HEK293 (cell line): ENCODE results near the gene NEFH.
"Not testable (repeated sequence)": the region's sequence is repeated elsewhere in the genome, so short reads cannot be mapped to it uniquely, and the experiment has no call there.

Experiments
- CTCF ChIA-PET: fragments of 350-600 bp; formaldehyde crosslinking; extraction: SDS; loops from one replicate; lab custom pipeline; 2021; ENCODE audit warnings: antibody characterized with exemption; lab: Yijun Ruan, JAX
- POLR2A ChIA-PET: fragments of 300-600 bp; formaldehyde crosslinking; extraction: SDS; loops from one replicate; lab custom pipeline; 2020; ENCODE audit warnings: antibody characterized with exemption, inconsistent platforms; lab: Yijun Ruan, JAX
- H3K27ac ChIP-seq: fragments of 200-500 bp; sonication (Bioruptor generic); 2 replicates; pipeline ENCODE4 v1.5.1; 2014; ENCODE audit warnings: low read depth, low read length, control low read depth, inconsistent platforms; ENCODE audit errors: extremely low read depth
- H3K36me3 ChIP-seq, 2 experiments: fragments of 200-500 bp in 1 of 2; sonication (Bioruptor generic) in 1 of 2; 1 replicate in 1 of 2; 2 replicates in 1 of 2; pipeline ENCODE4 v1.5.1; 2014 to 2017; ENCODE audit warnings: inconsistent platforms in 2 of 2, low read length in 2 of 2; ENCODE audit not compliant: control insufficient read depth in 2 of 2, insufficient read depth in 1 of 2
- H3K4me1 ChIP-seq: fragments of 200-500 bp; sonication (Bioruptor generic); 2 replicates; pipeline ENCODE4 v1.5.1; 2014; ENCODE audit warnings: mild to moderate bottlenecking, low read length, inconsistent platforms; ENCODE audit not compliant: control insufficient read depth, insufficient read depth
- H3K4me3 ChIP-seq: 2 replicates; pipeline ENCODE4 v1.5.1; 2011; ENCODE audit warnings: low read depth, mild to moderate bottlenecking, control low read depth, low read length, moderate library complexity
- H3K9me3 ChIP-seq: fragments of 200-500 bp; sonication (Bioruptor generic); 2 replicates; pipeline ENCODE4 v1.5.1; 2014; ENCODE audit warnings: low read depth, low read length, inconsistent platforms; ENCODE audit not compliant: control insufficient read depth, insufficient read depth
- EGR2 ChIP-seq: fragments of 450-650 bp; formaldehyde crosslinking; IDR thresholded peaks from 2 replicates; pipeline ENCODE4 v1.5.1; 2016; ENCODE audit warnings: low read depth, missing biosample characterization, missing genetic modification characterization
- HOXD13 ChIP-seq: sonication (generic); formaldehyde crosslinking; IDR thresholded peaks from 2 replicates; pipeline ENCODE4 v1.8.0; 2022; ENCODE audit warnings: missing genetic modification reagents, borderline replicate concordance
- KLF9 ChIP-seq: fragments of 450-650 bp; formaldehyde crosslinking; IDR thresholded peaks from 2 replicates; pipeline ENCODE4 v1.5.1; 2016; ENCODE audit warnings: missing biosample characterization, missing genetic modification characterization, low read depth
- MYNN ChIP-seq: fragments of 450-650 bp; formaldehyde crosslinking; IDR thresholded peaks from 2 replicates; pipeline ENCODE4 v1.5.1; 2016; ENCODE audit warnings: missing biosample characterization, missing genetic modification characterization, borderline replicate concordance
- SCRT2 ChIP-seq: fragments of 450-650 bp; formaldehyde crosslinking; IDR thresholded peaks from 2 replicates; pipeline ENCODE4 v1.5.1; 2016; ENCODE audit warnings: missing biosample characterization, missing genetic modification characterization
- SP3 ChIP-seq: fragments of 450-650 bp; formaldehyde crosslinking; IDR thresholded peaks from 2 replicates; pipeline ENCODE4 v1.5.1; 2016; ENCODE audit warnings: missing biosample characterization, missing genetic modification characterization
- WT1 ChIP-seq: fragments of 450-650 bp; formaldehyde crosslinking; IDR thresholded peaks from 2 replicates; pipeline ENCODE4 v1.5.1; 2016; ENCODE audit warnings: missing biosample characterization, missing genetic modification characterization
- ZBTB21 ChIP-seq: fragments of 450-650 bp; formaldehyde crosslinking; IDR thresholded peaks from 2 replicates; pipeline ENCODE4 v1.5.1; 2017; ENCODE audit warnings: missing biosample characterization, missing genetic modification characterization
- ZNF174 ChIP-seq: fragments of 450-650 bp; formaldehyde crosslinking; IDR thresholded peaks from 2 replicates; pipeline ENCODE4 v1.5.0; 2017; ENCODE audit warnings: missing biosample characterization, mild to moderate bottlenecking, missing genetic modification characterization
- ZNF19 ChIP-seq: fragments of 450-650 bp; formaldehyde crosslinking; IDR thresholded peaks from 2 replicates; pipeline ENCODE4; 2016; ENCODE audit warnings: missing biosample characterization, missing genetic modification characterization, low read depth
- ZNF423 ChIP-seq: fragments of 450-650 bp; formaldehyde crosslinking; IDR thresholded peaks from 2 replicates; pipeline ENCODE4 v1.5.1; 2016; ENCODE audit warnings: missing biosample characterization, missing genetic modification characterization
- ZNF530 ChIP-seq: fragments of 450-650 bp; formaldehyde crosslinking; IDR thresholded peaks from 2 replicates; pipeline ENCODE4 v1.5.1; 2016; ENCODE audit warnings: low read depth, missing biosample characterization, missing genetic modification characterization
- ZNF623 ChIP-seq: fragments of 450-650 bp; formaldehyde crosslinking; IDR thresholded peaks from 2 replicates; pipeline ENCODE4 v1.5.1; 2016; ENCODE audit warnings: missing biosample characterization, missing genetic modification characterization
- ZNF626 ChIP-seq: fragments of 450-650 bp; sonication (Bioruptor Pico); formaldehyde crosslinking; IDR thresholded peaks from 2 replicates; pipeline ENCODE4 v1.5.1; 2018; ENCODE audit warnings: missing biosample characterization, missing genetic modification characterization, inconsistent platforms
- ZNF843 ChIP-seq: fragments of 450-650 bp; formaldehyde crosslinking; IDR thresholded peaks from 2 replicates; pipeline ENCODE4 v1.5.1; 2016; ENCODE audit warnings: missing biosample characterization, missing genetic modification characterization
- ZSCAN16 ChIP-seq: fragments of 450-650 bp; formaldehyde crosslinking; IDR thresholded peaks from 2 replicates; pipeline ENCODE4 v1.5.1; 2016; ENCODE audit warnings: missing biosample characterization, missing genetic modification characterization
- ZSCAN23 ChIP-seq: fragments of 450-650 bp; formaldehyde crosslinking; IDR thresholded peaks from 2 replicates; pipeline ENCODE4 v1.5.1; 2016; ENCODE audit warnings: missing biosample characterization, missing genetic modification characterization
- TF ChIP-seq, protein P1 (sequence below): fragments of 450-650 bp; formaldehyde crosslinking; optimal IDR thresholded peaks from 2 replicates; pipeline ENCODE3; 2016; ENCODE audit warnings: missing biosample characterization, mild to moderate bottlenecking, missing genetic modification characterization
- TF ChIP-seq, protein P2 (sequence below): fragments of 450-650 bp; formaldehyde crosslinking; IDR thresholded peaks from 2 replicates; pipeline ENCODE4 v1.5.1; 2016; ENCODE audit warnings: missing biosample characterization, missing genetic modification characterization
- TF ChIP-seq, protein P3 (sequence below): fragments of 450-650 bp; formaldehyde crosslinking; IDR thresholded peaks from 2 replicates; pipeline ENCODE4 v1.5.1; 2016; ENCODE audit warnings: missing biosample characterization, missing genetic modification characterization

The NEFH gene

DNA sequence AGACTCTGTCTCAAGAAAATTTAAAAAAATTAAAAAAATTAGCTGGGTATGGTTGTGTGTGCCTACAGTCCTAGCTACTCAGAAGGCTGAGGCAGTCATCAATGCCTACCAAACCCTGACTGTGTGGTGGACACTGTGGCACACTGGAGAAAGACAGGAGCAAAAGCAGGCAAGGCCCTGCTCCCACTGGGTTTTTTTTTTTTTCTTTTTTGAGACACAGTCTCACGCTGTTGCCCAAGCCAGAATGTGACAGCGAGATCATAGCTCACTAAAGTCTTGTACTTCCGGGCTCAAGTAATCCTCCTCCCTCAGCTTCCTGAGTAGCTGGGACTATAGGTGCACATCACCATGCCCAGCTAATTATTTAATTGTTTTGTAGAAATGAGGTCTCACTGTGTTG is 4.6 kb downstream of the NEFH start (continued):
- TF ChIP-seq ZNF423 (no peak), ZBTB21 (tag by site-specific recombination) (no peak), SP3 (no peak), ZNF623 (tag by site-specific recombination) (no peak)
- TF ChIP-seq, all 188 proteins: peak for 0

DNA sequence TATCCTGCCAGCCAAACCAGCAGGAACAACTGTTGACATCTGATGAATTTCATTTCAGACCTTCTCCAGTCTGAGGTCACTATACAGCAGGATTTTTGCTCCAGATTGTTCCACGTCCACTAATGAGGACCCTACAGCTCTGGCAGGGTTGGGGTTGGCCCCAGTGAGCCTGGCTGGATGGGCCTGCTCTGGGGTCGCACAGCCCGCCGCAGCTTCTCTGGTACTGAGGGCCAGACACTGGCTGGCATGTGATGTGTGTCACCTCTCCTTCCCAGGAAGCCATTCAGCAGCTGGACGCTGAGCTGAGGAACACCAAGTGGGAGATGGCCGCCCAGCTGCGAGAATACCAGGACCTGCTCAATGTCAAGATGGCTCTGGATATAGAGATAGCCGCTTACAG is 5.4 kb downstream of the NEFH start:
- ChIA-PET POLR2A (no interaction called here), CTCF (interaction anchor here (2.4 kb wide), 1 partner anchor 15 kb away, joined by 10 read pairs; no protein-coding TSS in a partner anchor)
- no peak overlapping the region for H3K4me3 ChIP-seq
- no peaks in the 10 kb centered on the region for H3K36me3 ChIP-seq
- H3K9me3 ChIP-seq = no peaks in the 10 kb centered on the region
- TF ChIP-seq SCRT2 = no peak
- TF ChIP-seq, all 188 proteins: peak for 0
- H3K27ac ChIP-seq = no peak overlapping the region
- H3K4me1 ChIP-seq = no peaks in the 10 kb centered on the region

DNA sequence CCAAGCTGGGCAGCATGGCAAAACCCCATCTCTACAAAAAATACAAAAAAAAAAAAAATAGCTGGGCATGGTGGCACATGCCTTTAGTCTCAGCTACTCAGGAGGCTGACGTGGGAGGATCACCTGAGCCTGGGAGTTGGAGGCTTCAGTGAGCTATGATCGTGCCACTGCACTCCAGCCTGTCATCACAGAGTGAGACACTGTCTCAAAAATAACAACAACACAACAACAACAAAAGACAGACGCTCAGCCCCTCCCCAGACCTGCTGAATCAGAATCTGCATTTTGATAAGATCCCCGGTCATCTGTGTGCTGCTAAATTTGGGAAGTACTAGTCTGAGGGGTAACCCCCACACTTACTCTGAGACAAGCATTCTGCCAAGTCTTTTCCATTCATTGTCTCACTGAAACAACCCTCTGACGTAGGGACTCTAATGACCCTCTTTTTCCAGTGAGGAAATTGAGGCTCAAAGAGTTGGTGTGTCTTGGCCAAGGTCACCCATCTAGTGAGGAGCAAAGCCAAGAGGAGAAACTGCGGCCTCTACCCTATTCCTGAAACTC is 7.5 kb downstream of the NEFH start:
- H3K4me1 ChIP-seq = no peaks in the 10 kb centered on the region
- no peaks in the 10 kb centered on the region for H3K9me3 ChIP-seq
- H3K4me3 ChIP-seq = no peak overlapping the region
- CTCF ChIA-PET = interaction anchor here (0.6 to 1.2 kb wide), 2 partner anchors 37 to 56 kb away, joined by 3 to 6 read pairs; no protein-coding TSS in a partner anchor
- POLR2A ChIA-PET = no interaction called here
- no peaks in the 10 kb centered on the region for H3K36me3 ChIP-seq
- no peak overlapping the region for H3K27ac ChIP-seq
- no peak for TF ChIP-seq ZSCAN23 (tag by site-specific recombination)
- TF ChIP-seq ZNF843 (tag by site-specific recombination) = no peak
- TF ChIP-seq, protein P1, sequence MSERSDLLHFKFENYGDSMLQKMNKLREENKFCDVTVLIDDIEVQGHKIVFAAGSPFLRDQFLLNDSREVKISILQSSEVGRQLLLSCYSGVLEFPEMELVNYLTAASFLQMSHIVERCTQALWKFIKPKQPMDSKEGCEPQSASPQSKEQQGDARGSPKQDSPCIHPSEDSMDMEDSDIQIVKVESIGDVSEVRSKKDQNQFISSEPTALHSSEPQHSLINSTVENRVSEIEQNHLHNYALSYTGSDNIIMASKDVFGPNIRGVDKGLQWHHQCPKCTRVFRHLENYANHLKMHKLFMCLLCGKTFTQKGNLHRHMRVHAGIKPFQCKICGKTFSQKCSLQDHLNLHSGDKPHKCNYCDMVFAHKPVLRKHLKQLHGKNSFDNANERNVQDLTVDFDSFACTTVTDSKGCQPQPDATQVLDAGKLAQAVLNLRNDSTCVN (tag by site-specific recombination) = no peak
- no peak for TF ChIP-seq HOXD13 (CRISPR knock-in tag)
- no peak for TF ChIP-seq ZNF530 (tag by site-specific recombination)
- no peak for TF ChIP-seq MYNN (tag by site-specific recombination)
- no peak for TF ChIP-seq ZNF19 (tag by site-specific recombination)
- no peak for TF ChIP-seq EGR2 (tag by site-specific recombination)
- TF ChIP-seq, all 188 proteins: peak for 0

DNA sequence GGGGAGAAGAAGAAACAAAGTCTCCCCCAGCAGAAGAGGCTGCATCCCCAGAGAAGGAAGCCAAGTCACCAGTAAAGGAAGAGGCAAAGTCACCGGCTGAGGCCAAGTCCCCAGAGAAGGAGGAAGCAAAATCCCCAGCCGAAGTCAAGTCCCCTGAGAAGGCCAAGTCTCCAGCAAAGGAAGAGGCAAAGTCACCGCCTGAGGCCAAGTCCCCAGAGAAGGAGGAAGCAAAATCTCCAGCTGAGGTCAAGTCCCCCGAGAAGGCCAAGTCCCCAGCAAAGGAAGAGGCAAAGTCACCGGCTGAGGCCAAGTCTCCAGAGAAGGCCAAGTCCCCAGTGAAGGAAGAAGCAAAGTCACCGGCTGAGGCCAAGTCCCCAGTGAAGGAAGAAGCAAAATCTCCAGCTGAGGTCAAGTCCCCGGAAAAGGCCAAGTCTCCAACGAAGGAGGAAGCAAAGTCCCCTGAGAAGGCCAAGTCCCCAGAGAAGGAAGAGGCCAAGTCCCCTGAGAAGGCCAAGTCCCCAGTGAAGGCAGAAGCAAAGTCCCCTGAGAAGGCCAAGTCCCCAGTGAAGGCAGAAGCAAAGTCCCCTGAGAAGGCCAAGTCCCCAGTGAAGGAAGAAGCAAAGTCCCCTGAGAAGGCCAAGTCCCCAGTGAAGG is 9.2 kb downstream of the NEFH start:
- POLR2A ChIA-PET, H3K27ac ChIP-seq: not testable (repeated sequence)
- CTCF ChIA-PET = interaction anchor here (0.7 kb wide), 1 partner anchor 18 kb away, joined by 3 read pairs; no protein-coding TSS in a partner anchor

DNA sequence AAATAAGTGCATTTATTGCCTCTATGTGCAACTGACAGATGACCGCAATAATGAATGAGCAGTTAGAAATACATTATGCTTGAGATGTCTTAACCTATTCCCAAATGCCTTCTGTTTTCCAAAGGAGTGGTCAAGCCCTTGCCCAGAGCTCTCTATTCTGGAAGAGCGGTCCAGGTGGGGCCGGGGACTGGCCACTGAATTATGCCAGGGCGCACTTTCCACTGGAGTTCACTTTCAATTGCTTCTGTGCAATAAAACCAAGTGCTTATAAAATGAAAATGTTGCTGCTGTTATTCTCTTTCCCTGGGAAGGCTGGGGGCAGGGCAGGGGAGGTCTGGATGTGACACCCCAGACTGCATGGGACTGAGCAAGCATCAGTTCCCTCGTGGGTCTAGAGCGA is 11.0 kb downstream of the NEFH start:
- no peak overlapping the region for H3K27ac ChIP-seq
- no peak overlapping the region for H3K4me3 ChIP-seq
- CTCF ChIA-PET = interaction anchor here (0.8 kb wide), 1 partner anchor 22 kb away, joined by 3 read pairs; no protein-coding TSS in a partner anchor
- no peaks in the 10 kb centered on the region for H3K4me1 ChIP-seq
- H3K9me3 ChIP-seq = no peaks in the 10 kb centered on the region
- POLR2A ChIA-PET = no interaction called here
- H3K36me3 ChIP-seq = peaks cover 0 to 5% of the 10 kb centered on the region in 2 experiments; a peak in 1 of 3 replicates
- TF ChIP-seq KLF9 (tag by site-specific recombination) (no peak), ZNF423 (no peak), SCRT2 (no peak), WT1 (tag by site-specific recombination) (no peak), ZSCAN16 (no peak), ZNF626 (no peak), ZNF174 (no peak)
- TF ChIP-seq, protein P2, sequence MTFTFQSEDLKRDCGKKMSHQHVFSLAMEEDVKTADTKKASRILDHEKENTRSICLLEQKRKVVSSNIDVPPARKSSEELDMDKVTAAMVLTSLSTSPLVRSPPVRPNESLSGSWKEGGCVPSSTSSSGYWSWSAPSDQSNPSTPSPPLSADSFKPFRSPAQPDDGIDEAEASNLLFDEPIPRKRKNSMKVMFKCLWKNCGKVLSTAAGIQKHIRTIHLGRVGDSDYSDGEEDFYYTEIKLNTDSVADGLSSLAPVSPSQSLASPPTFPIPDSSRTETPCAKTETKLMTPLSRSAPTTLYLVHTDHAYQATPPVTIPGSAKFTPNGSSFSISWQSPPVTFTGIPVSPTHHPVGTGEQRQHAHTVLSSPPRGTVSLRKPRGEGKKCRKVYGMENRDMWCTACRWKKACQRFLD (tag by site-specific recombination) = no peak
- TF ChIP-seq, protein P3, sequence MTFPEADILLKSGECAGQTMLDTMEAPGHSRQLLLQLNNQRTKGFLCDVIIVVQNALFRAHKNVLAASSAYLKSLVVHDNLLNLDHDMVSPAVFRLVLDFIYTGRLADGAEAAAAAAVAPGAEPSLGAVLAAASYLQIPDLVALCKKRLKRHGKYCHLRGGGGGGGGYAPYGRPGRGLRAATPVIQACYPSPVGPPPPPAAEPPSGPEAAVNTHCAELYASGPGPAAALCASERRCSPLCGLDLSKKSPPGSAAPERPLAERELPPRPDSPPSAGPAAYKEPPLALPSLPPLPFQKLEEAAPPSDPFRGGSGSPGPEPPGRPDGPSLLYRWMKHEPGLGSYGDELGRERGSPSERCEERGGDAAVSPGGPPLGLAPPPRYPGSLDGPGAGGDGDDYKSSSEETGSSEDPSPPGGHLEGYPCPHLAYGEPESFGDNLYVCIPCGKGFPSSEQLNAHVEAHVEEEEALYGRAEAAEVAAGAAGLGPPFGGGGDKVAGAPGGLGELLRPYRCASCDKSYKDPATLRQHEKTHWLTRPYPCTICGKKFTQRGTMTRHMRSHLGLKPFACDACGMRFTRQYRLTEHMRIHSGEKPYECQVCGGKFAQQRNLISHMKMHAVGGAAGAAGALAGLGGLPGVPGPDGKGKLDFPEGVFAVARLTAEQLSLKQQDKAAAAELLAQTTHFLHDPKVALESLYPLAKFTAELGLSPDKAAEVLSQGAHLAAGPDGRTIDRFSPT (tag by site-specific recombination) = no peak
- TF ChIP-seq, protein P1 (tag by site-specific recombination) = no peak

More for the DNA sequence above, 9.2 kb downstream of the NEFH start:
- H3K9me3 ChIP-seq, H3K4me1 ChIP-seq, H3K4me3 ChIP-seq, H3K36me3 ChIP-seq: not testable (repeated sequence)
